PC-9 (cell line): Measurements from ENCODE around the gene EXOC2. TPM values are rescaled to one million over a fixed set of nuclear protein-coding genes. Genes with fewer than 3 reads are reported as not detected.

ENCODE experiments used
- BruUV-seq: library from RNA; stranded (reverse); fragments of 400-500 nt; replicated peaks from 2 replicates; lab custom pipeline; 2021; lab: Mats Ljungman, UMichigan
- CTCF ChIA-PET: fragments of 300-600 bp; sonication (Branson Sonifier 250); formaldehyde crosslinking; loops from one replicate; lab custom pipeline; 2022; ENCODE audit warnings: antibody characterized with exemption; lab: Charles Lee
- POLR2A ChIA-PET: fragments of 300-600 bp; sonication (Branson Sonifier 250); formaldehyde crosslinking; loops from one replicate; lab custom pipeline; 2022; ENCODE audit warnings: antibody characterized with exemption; ENCODE audit not compliant: unreplicated experiment; lab: Charles Lee
- DNase-seq, 2 experiments: peaks; one replicate each; pipeline versions ENCODE4 v3.0.0 to v3.0.0-alpha.2; 2015 to 2022; ENCODE audit warnings: mixed read lengths in 1 of 2
- H2AFZ ChIP-seq: fragments of 200-600 bp; sonication (generic); 2 replicates; pipeline ENCODE4 v1.8.1; 2017; ENCODE audit warnings: antibody characterized with exemption
- H3F3A ChIP-seq: fragments of 200-600 bp; sonication (generic); 2 replicates; pipeline ENCODE4 v1.8.1; 2017; ENCODE audit warnings: antibody characterized with exemption, mild to moderate bottlenecking, low read depth; ENCODE audit not compliant: insufficient read depth
- H3K27ac ChIP-seq: fragments of 200-600 bp; sonication (generic); 2 replicates; pipeline ENCODE4 v1.6.1; 2016; ENCODE audit warnings: mixed run types
- H3K27me3 ChIP-seq: fragments of 200-600 bp; sonication (generic); 2 replicates; pipeline ENCODE4 v1.6.1; 2016; ENCODE audit warnings: low read depth, mixed run types; ENCODE audit not compliant: insufficient read depth
- H3K36me3 ChIP-seq: fragments of 200-600 bp; sonication (generic); 2 replicates; pipeline ENCODE4 v1.6.1; 2016; ENCODE audit warnings: low read depth, mixed run types
- H3K4me1 ChIP-seq: fragments of 200-600 bp; sonication (generic); replicated peaks from 2 replicates; pipeline ENCODE4 v1.6.1; 2016; ENCODE audit warnings: mixed run types; ENCODE audit not compliant: insufficient read depth
- H3K4me2 ChIP-seq: fragments of 200-600 bp; sonication (generic); 2 replicates; pipeline ENCODE4 v1.6.1; 2017; ENCODE audit warnings: mixed run types
- H3K4me3 ChIP-seq: fragments of 200-600 bp; sonication (generic); 2 replicates; pipeline ENCODE4 v1.6.1; 2016; ENCODE audit warnings: mixed run types
- H3K79me2 ChIP-seq: fragments of 200-600 bp; sonication (generic); 2 replicates; pipeline ENCODE4 v1.6.1; 2017; ENCODE audit warnings: low read depth, mixed run types
- H3K9me2 ChIP-seq: fragments of 200-600 bp; sonication (generic); 2 replicates; pipeline ENCODE4 v1.8.1; 2017; ENCODE audit warnings: mild to moderate bottlenecking; ENCODE audit not compliant: insufficient read depth
- H3K9me3 ChIP-seq: fragments of 200-600 bp; sonication (generic); 2 replicates; pipeline ENCODE4 v1.8.1; 2016; ENCODE audit warnings: low read depth; ENCODE audit not compliant: insufficient read depth
- H4K20me1 ChIP-seq: fragments of 200-600 bp; sonication (generic); 2 replicates; pipeline ENCODE4 v1.8.1; 2017; ENCODE audit not compliant: insufficient read depth
- EZH2 ChIP-seq: fragments of 200-600 bp; sonication (generic); IDR thresholded peaks from 2 replicates; pipeline ENCODE4 v1.8.0; 2017; ENCODE audit warnings: antibody characterized with exemption, low read depth
- intact Hi-C: fragments of 100-400 bp; cut with micrococcal nuclease; formaldehyde crosslinking; loops from one replicate; pipeline ENCODE4 v1.10.0; 2022; ENCODE audit not compliant: unreplicated experiment
- total RNA-seq: library from RNA; stranded (reverse); gene quantifications from 2 replicates; pipeline ENCODE4 v1.2.3, GENCODE V29; 2021
- TF ChIP-seq, protein P1 (sequence below): fragments of 200-600 bp; sonication (generic); conservative IDR thresholded peaks from 2 replicates; pipeline ENCODE4 v1.6.1; 2017; ENCODE audit warnings: mixed run types, antibody characterized with exemption, mild to moderate bottlenecking, moderate library complexity

The EXOC2 gene
- total RNA-seq, 1 experiment from 2014 or later: 28.2 TPM

- ChIA-PET POLR2A (no interaction called here), CTCF (no interaction called here)
- Histone ChIP-seq H3K4me2 (no peak overlapping the region), H3K4me3 (no peak overlapping the region), H3K27me3 (no peaks in the 10 kb centered on the region), H3K27ac (no peak overlapping the region), H3K9me3 (no peaks in the 10 kb centered on the region), H3K36me3 (no peaks in the 10 kb centered on the region), H3K9me2 (no peaks in the 10 kb centered on the region), H4K20me1 (no peaks in the 10 kb centered on the region), H3F3A (no peaks in the 10 kb centered on the region), H2AFZ (no peak overlapping the region), H3K79me2 (no peaks in the 10 kb centered on the region), H3K4me1 (no peaks in the 10 kb centered on the region)
- BruUV-seq: no TSS peak
- DNase-seq: no peak
- no peak for TF ChIP-seq EZH2
- TF ChIP-seq, protein P1, sequence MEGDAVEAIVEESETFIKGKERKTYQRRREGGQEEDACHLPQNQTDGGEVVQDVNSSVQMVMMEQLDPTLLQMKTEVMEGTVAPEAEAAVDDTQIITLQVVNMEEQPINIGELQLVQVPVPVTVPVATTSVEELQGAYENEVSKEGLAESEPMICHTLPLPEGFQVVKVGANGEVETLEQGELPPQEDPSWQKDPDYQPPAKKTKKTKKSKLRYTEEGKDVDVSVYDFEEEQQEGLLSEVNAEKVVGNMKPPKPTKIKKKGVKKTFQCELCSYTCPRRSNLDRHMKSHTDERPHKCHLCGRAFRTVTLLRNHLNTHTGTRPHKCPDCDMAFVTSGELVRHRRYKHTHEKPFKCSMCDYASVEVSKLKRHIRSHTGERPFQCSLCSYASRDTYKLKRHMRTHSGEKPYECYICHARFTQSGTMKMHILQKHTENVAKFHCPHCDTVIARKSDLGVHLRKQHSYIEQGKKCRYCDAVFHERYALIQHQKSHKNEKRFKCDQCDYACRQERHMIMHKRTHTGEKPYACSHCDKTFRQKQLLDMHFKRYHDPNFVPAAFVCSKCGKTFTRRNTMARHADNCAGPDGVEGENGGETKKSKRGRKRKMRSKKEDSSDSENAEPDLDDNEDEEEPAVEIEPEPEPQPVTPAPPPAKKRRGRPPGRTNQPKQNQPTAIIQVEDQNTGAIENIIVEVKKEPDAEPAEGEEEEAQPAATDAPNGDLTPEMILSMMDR: no peak
- intact Hi-C loops: no loop called here
Measured at GRCh38 chr6:537114-537513, 155.8 kb downstream of the EXOC2 start.

DNA sequence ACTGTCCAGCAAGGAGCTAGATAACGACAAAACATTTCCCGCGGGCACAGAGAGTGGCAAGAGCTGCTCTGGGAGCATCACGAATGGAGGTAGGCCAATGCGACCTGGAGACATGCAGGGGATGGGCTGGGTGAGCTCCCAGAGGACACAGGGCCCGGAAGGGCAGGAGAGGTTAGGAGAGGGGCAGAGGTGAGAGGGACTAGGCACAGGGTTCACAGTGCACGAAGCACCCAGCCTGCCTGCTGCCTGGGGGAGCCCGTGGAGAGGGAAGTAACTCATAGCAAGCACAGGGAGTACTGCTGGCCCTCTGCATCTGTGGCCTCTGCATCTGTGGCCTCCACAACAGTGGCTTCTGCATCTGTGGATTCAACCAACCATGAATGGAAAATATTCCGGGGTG, 162.5 kb downstream of the EXOC2 start:
- BruUV-seq: no TSS peak
- DNase-seq: no peak
- Histone ChIP-seq H3K4me1 (no peaks in the 10 kb centered on the region), H3K4me3 (no peak overlapping the region), H3K36me3 (no peaks in the 10 kb centered on the region), H3K27ac (no peak overlapping the region), H2AFZ (no peak overlapping the region), H3K79me2 (no peaks in the 10 kb centered on the region), H3F3A (no peaks in the 10 kb centered on the region), H3K9me2 (no peaks in the 10 kb centered on the region), H3K9me3 (no peaks in the 10 kb centered on the region), H3K4me2 (no peak overlapping the region), H4K20me1 (no peaks in the 10 kb centered on the region), H3K27me3 (no peaks in the 10 kb centered on the region)
- no peak for TF ChIP-seq EZH2
- TF ChIP-seq, protein P1: no peak
- POLR2A ChIA-PET: no interaction called here
- intact Hi-C loops: no loop called here
- CTCF ChIA-PET: no interaction called here

DNA sequence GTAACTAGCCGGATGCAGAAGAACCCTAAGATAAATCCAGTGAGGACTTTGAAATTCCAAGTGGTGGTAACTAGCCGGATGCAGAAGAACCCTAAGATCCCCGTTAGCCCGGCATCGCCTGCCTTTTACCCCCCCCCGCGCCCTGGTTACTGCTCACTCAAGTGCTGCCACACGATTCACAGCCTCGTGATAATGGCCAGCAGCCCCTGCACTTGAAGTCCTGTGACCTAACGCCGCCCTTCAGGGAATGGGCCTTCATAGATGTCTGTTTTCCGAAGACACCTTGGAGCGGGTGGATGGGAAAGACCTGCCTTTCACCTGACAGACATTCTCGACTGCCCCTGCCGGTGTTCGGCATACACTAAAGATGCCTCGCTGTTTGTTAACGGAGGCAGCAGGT, 163.9 kb downstream of the EXOC2 start:
- Histone ChIP-seq H2AFZ (no peak overlapping the region), H3K9me3 (no peaks in the 10 kb centered on the region), H3K27ac (no peak overlapping the region), H4K20me1 (no peaks in the 10 kb centered on the region), H3K4me1 (no peaks in the 10 kb centered on the region), H3K4me3 (no peak overlapping the region), H3K4me2 (no peak overlapping the region), H3F3A (no peaks in the 10 kb centered on the region), H3K27me3 (no peaks in the 10 kb centered on the region), H3K9me2 (no peaks in the 10 kb centered on the region), H3K36me3 (no peaks in the 10 kb centered on the region), H3K79me2 (no peaks in the 10 kb centered on the region)
- ChIA-PET CTCF (no interaction called here), POLR2A (no interaction called here)
- DNase-seq: no peak
- TF ChIP-seq, protein P1: no peak
- TF ChIP-seq EZH2: no peak
- no TSS peak for BruUV-seq
- intact Hi-C loops: no loop called here
